Endodermal cell (in vitro differentiated cells): ENCODE results near the gene SH3BP2. TPM values are rescaled to one million over a fixed set of nuclear protein-coding genes. Genes with fewer than 3 reads are reported as not detected.
"Not testable (repeated sequence)": the region's sequence is repeated elsewhere in the genome, so short reads cannot be mapped to it uniquely, and the experiment has no call there.

ENCODE experiments used
- DNase-seq: peaks from one replicate; pipeline ENCODE4 v3.0.0-alpha.2; 2017
- H3K27ac ChIP-seq: 2 replicates; pipeline ENCODE4 v1.5.1; 2013; ENCODE audit warnings: mild to moderate bottlenecking, low read depth, low read length, moderate library complexity
- H3K27me3 ChIP-seq: 2 replicates; pipeline ENCODE4 v1.6.1; 2013; ENCODE audit warnings: mild to moderate bottlenecking, low read length, moderate library complexity; ENCODE audit not compliant: insufficient read depth, control insufficient read depth, poor library complexity, severe bottlenecking
- H3K36me3 ChIP-seq: 2 replicates; pipeline ENCODE4 v1.7.0; 2013; ENCODE audit warnings: mild to moderate bottlenecking, low read length, moderate library complexity; ENCODE audit not compliant: control insufficient read depth, insufficient read depth
- H3K4me1 ChIP-seq: one replicate; pipeline ENCODE4 v1.7.0; 2013; ENCODE audit warnings: low read length; ENCODE audit not compliant: control insufficient read depth, insufficient read depth
- H3K4me3 ChIP-seq: 2 replicates; pipeline ENCODE4 v1.5.1; 2013; ENCODE audit warnings: mild to moderate bottlenecking, low read length, moderate library complexity
- H3K9ac ChIP-seq: 2 replicates; pipeline ENCODE4 v1.6.1; 2013; ENCODE audit warnings: mild to moderate bottlenecking, low read length, moderate library complexity; ENCODE audit not compliant: poor library complexity, severe bottlenecking; ENCODE audit errors: extremely low read depth
- H3K9me3 ChIP-seq: 2 replicates; pipeline ENCODE4 v1.6.1; 2013; ENCODE audit warnings: mild to moderate bottlenecking, low read length, moderate library complexity; ENCODE audit not compliant: control insufficient read depth
- H3K27ac Mint-ChIP-seq: 2 replicates; pipeline ENCODE4 v1.8.0; 2020; ENCODE audit warnings: mixed read lengths
- H3K27me3 Mint-ChIP-seq: 2 replicates; pipeline ENCODE4 v1.8.0; 2021; ENCODE audit warnings: mild to moderate bottlenecking, mixed read lengths; ENCODE audit not compliant: insufficient read depth
- H3K36me3 Mint-ChIP-seq: 2 replicates; pipeline ENCODE4 v1.8.0; 2020; ENCODE audit warnings: low read depth, mixed read lengths
- H3K4me1 Mint-ChIP-seq: 2 replicates; pipeline ENCODE4 v1.8.0; 2020; ENCODE audit warnings: mixed read lengths
- H3K4me3 Mint-ChIP-seq: 2 replicates; pipeline ENCODE4 v1.8.0; 2020; ENCODE audit warnings: mild to moderate bottlenecking, moderate library complexity, mixed read lengths
- H3K9me3 Mint-ChIP-seq: 2 replicates; pipeline ENCODE4 v1.8.0; 2020; ENCODE audit warnings: mild to moderate bottlenecking, mixed read lengths
- CTCF ChIP-seq: fragments of 200-600 bp; sonication (generic); conservative IDR thresholded peaks from 2 replicates; pipeline ENCODE4 v1.5.0; 2021; ENCODE audit warnings: antibody characterized with exemption, mild to moderate bottlenecking
- WGBS, 2 experiments: methylation state at CpG; one replicate each; pipeline versions ENCODE4 v1.1.5 to v1.1.7; 2013; ENCODE audit warnings: missing lambda C conversion rate in 2 of 2, mixed read lengths in 1 of 2; ENCODE audit not compliant: insufficient coverage in 1 of 2, insufficient read length in 1 of 2; 5-methylcytosine and 5-hydroxymethylcytosine counted together
- total RNA-seq, 2 donors: library from RNA; stranded (reverse); fragmentation: NEBNext Ultra II Directional in 1 of 2; extraction: Animal tissue kit (Norgen Biotek cat#: 25700) in 1 of 2; gene quantifications; 2 replicates in 1 of 2; 3 replicates in 1 of 2; pipeline ENCODE4 v1.2.1, GENCODE V29; 2021

Gene SH3BP2
- total RNA-seq, 2 donors from 2014 or later: 40.5 to 43.8 TPM

- H3K27ac Mint-ChIP-seq: no peak overlapping the region
- WGBS, 2 experiments: 94% methylated on average over 3 of the region's 3 CpGs
- no peak for DNase-seq
- Histone ChIP-seq H3K36me3 (no peaks in the 10 kb centered on the region), H3K9ac (no peak overlapping the region), H3K27ac (no peak overlapping the region), H3K4me1 (no peaks in the 10 kb centered on the region), H3K9me3 (peaks cover 4% of the 10 kb centered on the region), H3K4me3 (no peak overlapping the region), H3K27me3 (no peaks in the 10 kb centered on the region)
- H3K4me1 Mint-ChIP-seq: peaks cover 8% of the 10 kb centered on the region
- peak overlapping the region; percentile 61 for H3K4me3 Mint-ChIP-seq
- H3K36me3 Mint-ChIP-seq: peaks cover 3% of the 10 kb centered on the region
- H3K9me3 Mint-ChIP-seq: peaks cover 3% of the 10 kb centered on the region
- H3K27me3 Mint-ChIP-seq: peaks cover 6% of the 10 kb centered on the region
- TF ChIP-seq CTCF: no peak
Observed at GRCh38 chr4:2757426-2757825, 35.5 kb upstream of the SH3BP2 start.

GRCh38 chr4:2761035-2761923 is 31.6 kb upstream of the SH3BP2 start:
- H3K36me3 Mint-ChIP-seq: no peaks in the 10 kb centered on the region
- H3K4me3 Mint-ChIP-seq: no peak overlapping the region
- peaks cover 4% of the 10 kb centered on the region for H3K4me1 Mint-ChIP-seq
- H3K27ac Mint-ChIP-seq: no peak overlapping the region
- peaks cover 7% of the 10 kb centered on the region for H3K9me3 ChIP-seq
- H3K9me3 Mint-ChIP-seq: peaks cover 10% of the 10 kb centered on the region
- H3K4me3 ChIP-seq: no peak overlapping the region
- H3K27me3 Mint-ChIP-seq: peaks cover 11% of the 10 kb centered on the region
- 85 to 93% methylated on average over 7 to 14 of the region's 14 CpGs for WGBS, 2 experiments
- no peaks in the 10 kb centered on the region for H3K36me3 ChIP-seq
- TF ChIP-seq CTCF: peak; percentile 27
- H3K27me3 ChIP-seq: no peaks in the 10 kb centered on the region
- H3K4me1 ChIP-seq: no peaks in the 10 kb centered on the region
- H3K27ac ChIP-seq: no peak overlapping the region
- peak; percentile 72 for DNase-seq
- H3K9ac ChIP-seq: no peak overlapping the region

DNA sequence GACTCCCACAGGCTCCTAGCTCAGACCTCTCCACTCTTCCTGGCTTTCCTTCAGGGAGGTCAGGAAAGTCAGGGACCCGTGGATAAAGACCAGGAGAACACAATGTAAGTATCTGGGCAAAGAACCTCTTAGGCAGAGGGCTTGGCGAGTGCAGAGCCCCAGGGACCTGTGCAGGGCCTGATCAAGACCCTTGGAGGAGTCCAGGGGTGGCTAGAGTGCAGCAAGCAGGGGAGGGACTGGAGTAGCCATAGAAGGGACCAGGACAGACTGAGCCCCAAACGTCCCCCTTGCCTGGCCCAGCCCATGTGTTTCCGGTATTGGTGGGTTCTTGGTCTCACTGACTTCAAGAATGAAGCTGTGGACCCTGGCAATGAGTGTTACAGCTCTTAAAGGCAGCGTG is 30.8 kb upstream of the SH3BP2 start:
- Histone ChIP-seq H3K27me3 (no peaks in the 10 kb centered on the region), H3K4me1 (no peaks in the 10 kb centered on the region), H3K36me3 (no peaks in the 10 kb centered on the region), H3K4me3 (no peak overlapping the region), H3K9ac (no peak overlapping the region), H3K27ac (no peak overlapping the region), H3K9me3 (peaks cover 7% of the 10 kb centered on the region)
- Mint-ChIP-seq H3K27ac (no peak overlapping the region), H3K36me3 (no peaks in the 10 kb centered on the region), H3K27me3 (peaks cover 11% of the 10 kb centered on the region), H3K4me1 (peaks cover 4% of the 10 kb centered on the region), H3K9me3 (peaks cover 10% of the 10 kb centered on the region), H3K4me3 (no peak overlapping the region)
- DNase-seq: peak; percentile 47
- WGBS, 2 experiments: 86 to 91% methylated on average over 4 to 5 of the region's 5 CpGs
- TF ChIP-seq CTCF: no peak

DNA sequence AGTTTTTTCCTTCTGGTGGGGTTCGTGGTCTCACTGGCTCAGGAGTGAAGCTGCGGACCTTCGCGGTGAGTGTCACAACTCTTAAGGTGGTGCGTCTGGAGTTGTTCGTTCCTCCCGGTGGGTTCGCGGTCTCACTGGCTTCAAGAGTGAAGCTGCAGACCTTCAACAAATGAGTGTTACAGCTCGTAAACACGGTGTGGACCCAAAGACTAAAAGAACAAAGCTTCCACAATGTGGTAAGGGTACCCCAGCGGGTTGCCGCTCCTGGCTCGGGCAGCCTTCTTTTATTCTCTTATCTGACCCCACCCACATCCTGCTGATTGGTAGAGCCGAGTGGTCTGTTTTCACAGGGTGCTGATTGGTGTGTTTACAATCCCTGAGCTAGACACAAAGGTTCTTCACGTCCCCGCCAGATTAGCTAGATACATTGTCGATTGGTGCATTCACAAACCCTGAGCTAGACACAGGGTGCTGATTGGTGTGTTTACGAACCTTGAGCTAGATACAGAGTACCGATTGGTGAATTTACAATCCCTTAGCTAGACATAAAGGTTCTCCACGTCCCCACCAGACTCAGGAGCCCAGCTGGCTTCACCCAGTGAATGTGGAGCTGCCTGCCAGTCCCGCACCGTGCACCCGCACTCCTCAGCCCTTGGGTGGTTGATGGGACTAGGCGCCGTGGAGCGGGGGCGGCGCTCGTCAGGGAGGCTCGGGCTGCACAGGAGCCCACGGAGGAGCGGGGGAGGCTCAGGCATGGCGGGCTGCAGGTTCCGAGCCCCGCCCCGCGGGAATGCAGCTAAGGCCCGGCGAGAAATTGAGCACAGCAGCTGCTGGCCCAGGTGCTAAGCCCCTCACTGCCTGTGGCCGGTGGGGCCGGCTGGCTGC is 30.2 kb upstream of the SH3BP2 start:
- not testable (repeated sequence) for H3K4me1 ChIP-seq, H3K9ac ChIP-seq, H3K36me3 ChIP-seq, H3K27me3 ChIP-seq, H3K4me3 Mint-ChIP-seq, H3K4me3 ChIP-seq, H3K27ac Mint-ChIP-seq, H3K9me3 ChIP-seq, H3K4me1 Mint-ChIP-seq, H3K36me3 Mint-ChIP-seq, H3K27ac ChIP-seq
- Mint-ChIP-seq H3K9me3 (peaks cover 10% of the 10 kb centered on the region), H3K27me3 (peaks cover 11% of the 10 kb centered on the region)
- peak; percentile 64 for DNase-seq
- 94 to 96% methylated on average over 27 to 42 of the region's 42 CpGs for WGBS, 2 experiments
